K562 (cell line): Measurements from ENCODE around the gene TTC24. TPM values are rescaled to one million over a fixed set of nuclear protein-coding genes. Genes with fewer than 3 reads are reported as not detected.

Experiments
- BHLHE40 ChIP-seq: IDR thresholded peaks from 2 replicates; pipeline ENCODE4 v1.6.1; 2011; ENCODE audit warnings: low read length, improper control_type of control experiment
- CC2D1A ChIP-seq: fragments of 450-650 bp; IDR thresholded peaks from 2 replicates; pipeline ENCODE4 v1.6.1; 2017; ENCODE audit warnings: mild to moderate bottlenecking
- HMGN3 ChIP-seq: IDR thresholded peaks from 2 replicates; pipeline ENCODE4 v1.6.1; 2011; ENCODE audit warnings: borderline replicate concordance, low read depth, mild to moderate bottlenecking, mixed read lengths, low read length; ENCODE audit not compliant: insufficient read length; ENCODE audit errors: extremely low read depth
- RB1 ChIP-seq: fragments of 450-650 bp; IDR thresholded peaks from 2 replicates; pipeline ENCODE4 v1.6.1; 2017; ENCODE audit warnings: low read depth, mild to moderate bottlenecking
- THRAP3 ChIP-seq: fragments of 450-650 bp; IDR thresholded peaks from 2 replicates; pipeline ENCODE4 v1.6.1; 2016; ENCODE audit warnings: mild to moderate bottlenecking, inconsistent platforms, borderline replicate concordance
- polyA plus RNA-seq, 8 experiments: library from polyadenylated mRNA; depleted of rRNA in 4 of 8; stranded (reverse) in 5 of 8; unstranded in 3 of 8; fragments of >200 nt; fragmentation: Nextera tagmentation in 2 of 8; fragmentation: Illumina TruSeq in 1 of 8; extraction: Ambion mirVana in 2 of 8; extraction: Trizol in 1 of 8; gene quantifications; 2 replicates each; pipeline versions ENCODE4 v1.2.1 to v1.2.3, GENCODE V29; 2011 to 2014; ENCODE audit warnings: inconsistent platforms in 1 of 8, missing spikeins in 1 of 8
- total RNA-seq, 7 experiments: library from RNA; depleted of rRNA in 6 of 7; stranded (reverse); fragments of >200 nt in 6 of 7; fragmentation: Illumina TruSeq in 2 of 7; extraction: Trizol in 2 of 7; gene quantifications; 2 replicates each; pipeline versions ENCODE4 v1.2.1 to v1.2.3, GENCODE V29; 2011 to 2021; ENCODE audit warnings: low replicate concordance in 1 of 7
- TF ChIP-seq, protein P1 (sequence below): fragments of 450-650 bp; conservative IDR thresholded peaks from 2 replicates; pipeline ENCODE4 v1.6.1; 2016; ENCODE audit warnings: missing genetic modification characterization, low read depth, mild to moderate bottlenecking, missing compliant biosample characterization, moderate library complexity
- TF ChIP-seq, protein P2 (sequence below): fragments of 450-650 bp; IDR thresholded peaks from 2 replicates; pipeline ENCODE4 v1.6.1; 2016; ENCODE audit warnings: antibody characterized with exemption
- TF ChIP-seq, protein P3 (sequence below), 2 experiments: fragments of 450-650 bp; formaldehyde crosslinking in 1 of 2; IDR thresholded peaks; 2 replicates each; pipeline versions ENCODE4 v1.4.0 to v1.6.1; 2014 to 2020; ENCODE audit warnings: mild to moderate bottlenecking in 2 of 2, borderline replicate concordance in 1 of 2, low read depth in 1 of 2
- TF ChIP-seq, protein P4 (sequence below): fragments of 250-450 bp; sonication (Bioruptor Pico); IDR thresholded peaks from 2 replicates; pipeline ENCODE4 v1.9.0; 2021; ENCODE audit warnings: mild to moderate bottlenecking
- TF ChIP-seq, protein P5 (sequence below): sonication (generic); formaldehyde crosslinking; IDR thresholded peaks from 2 replicates; pipeline ENCODE4 v1.8.0; 2022; ENCODE audit warnings: mild to moderate bottlenecking, low read depth, missing genetic modification reagents
- TF ChIP-seq, protein P6 (sequence below), 3 experiments: IDR thresholded peaks in 2 of 3; conservative IDR thresholded peaks in 1 of 3; 2 replicates each; pipeline ENCODE4 v1.5.1; 2011 to 2012; ENCODE audit warnings: low read length in 3 of 3, mild to moderate bottlenecking in 3 of 3, control low read depth in 2 of 3, improper control_type of control experiment in 1 of 3, inconsistent platforms in 1 of 3, low read depth in 1 of 3, mixed read lengths in 1 of 3, moderate library complexity in 1 of 3; ENCODE audit not compliant: insufficient read depth in 2 of 3

Gene TTC24
- total and polyA plus RNA-seq, 9 of the 15 experiments (the other 6 are each of a cell fraction or from before 2014, with no cell fraction given) = not detected

DNA sequence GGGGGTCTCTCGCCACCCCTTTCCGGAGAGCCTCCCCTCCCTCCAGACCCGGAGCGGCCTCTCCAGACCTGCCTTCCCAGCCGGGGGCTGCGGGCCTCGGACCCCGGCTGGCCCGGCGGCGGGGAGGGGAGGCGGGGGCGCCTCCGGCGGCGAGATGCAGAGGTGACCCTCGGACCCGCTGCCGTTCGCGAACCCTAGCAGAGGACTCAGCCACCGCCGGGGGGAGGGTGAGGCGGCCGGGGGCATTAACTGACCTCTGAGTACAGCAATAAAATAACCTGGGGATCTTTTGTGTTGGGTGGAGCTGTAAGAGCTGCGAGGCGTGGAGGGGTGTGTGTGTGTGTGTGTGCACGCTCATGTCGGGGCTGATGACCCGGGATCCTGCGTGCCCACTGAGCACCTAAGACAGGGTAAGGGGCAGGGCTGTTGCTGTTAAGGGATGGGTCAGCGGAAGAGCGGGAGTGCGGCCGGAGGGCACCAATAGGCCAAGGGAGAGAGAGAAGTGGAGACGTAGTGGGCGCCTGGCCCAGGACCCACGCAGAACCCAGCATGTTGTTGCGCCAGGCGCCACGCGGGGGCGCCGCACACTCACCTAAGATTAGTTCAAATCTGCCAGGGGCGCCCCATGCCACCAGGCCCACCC lies 46.0 kb downstream of the TTC24 start (continued):
- TF ChIP-seq, protein P1, sequence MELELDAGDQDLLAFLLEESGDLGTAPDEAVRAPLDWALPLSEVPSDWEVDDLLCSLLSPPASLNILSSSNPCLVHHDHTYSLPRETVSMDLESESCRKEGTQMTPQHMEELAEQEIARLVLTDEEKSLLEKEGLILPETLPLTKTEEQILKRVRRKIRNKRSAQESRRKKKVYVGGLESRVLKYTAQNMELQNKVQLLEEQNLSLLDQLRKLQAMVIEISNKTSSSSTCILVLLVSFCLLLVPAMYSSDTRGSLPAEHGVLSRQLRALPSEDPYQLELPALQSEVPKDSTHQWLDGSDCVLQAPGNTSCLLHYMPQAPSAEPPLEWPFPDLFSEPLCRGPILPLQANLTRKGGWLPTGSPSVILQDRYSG (tag) = no peak
- TF ChIP-seq, protein P2, sequence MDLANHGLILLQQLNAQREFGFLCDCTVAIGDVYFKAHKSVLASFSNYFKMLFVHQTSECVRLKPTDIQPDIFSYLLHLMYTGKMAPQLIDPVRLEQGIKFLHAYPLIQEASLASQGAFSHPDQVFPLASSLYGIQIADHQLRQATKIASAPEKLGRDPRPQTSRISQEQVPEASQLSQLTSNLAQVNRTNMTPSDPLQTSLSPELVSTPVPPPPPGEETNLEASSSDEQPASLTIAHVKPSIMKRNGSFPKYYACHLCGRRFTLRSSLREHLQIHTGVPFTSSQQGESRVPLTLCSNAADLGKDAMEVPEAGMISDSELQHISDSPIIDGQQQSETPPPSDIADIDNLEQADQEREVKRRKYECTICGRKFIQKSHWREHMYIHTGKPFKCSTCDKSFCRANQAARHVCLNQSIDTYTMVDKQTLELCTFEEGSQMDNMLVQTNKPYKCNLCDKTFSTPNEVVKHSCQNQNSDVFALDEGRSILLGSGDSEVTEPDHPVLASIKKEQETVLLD = peak; percentile 86
- TF ChIP-seq BHLHE40 (no peak), HMGN3 (no peak), THRAP3 (no peak), CC2D1A (peak; percentile 50), RB1 (peak; percentile 62)
- TF ChIP-seq, protein P3, sequence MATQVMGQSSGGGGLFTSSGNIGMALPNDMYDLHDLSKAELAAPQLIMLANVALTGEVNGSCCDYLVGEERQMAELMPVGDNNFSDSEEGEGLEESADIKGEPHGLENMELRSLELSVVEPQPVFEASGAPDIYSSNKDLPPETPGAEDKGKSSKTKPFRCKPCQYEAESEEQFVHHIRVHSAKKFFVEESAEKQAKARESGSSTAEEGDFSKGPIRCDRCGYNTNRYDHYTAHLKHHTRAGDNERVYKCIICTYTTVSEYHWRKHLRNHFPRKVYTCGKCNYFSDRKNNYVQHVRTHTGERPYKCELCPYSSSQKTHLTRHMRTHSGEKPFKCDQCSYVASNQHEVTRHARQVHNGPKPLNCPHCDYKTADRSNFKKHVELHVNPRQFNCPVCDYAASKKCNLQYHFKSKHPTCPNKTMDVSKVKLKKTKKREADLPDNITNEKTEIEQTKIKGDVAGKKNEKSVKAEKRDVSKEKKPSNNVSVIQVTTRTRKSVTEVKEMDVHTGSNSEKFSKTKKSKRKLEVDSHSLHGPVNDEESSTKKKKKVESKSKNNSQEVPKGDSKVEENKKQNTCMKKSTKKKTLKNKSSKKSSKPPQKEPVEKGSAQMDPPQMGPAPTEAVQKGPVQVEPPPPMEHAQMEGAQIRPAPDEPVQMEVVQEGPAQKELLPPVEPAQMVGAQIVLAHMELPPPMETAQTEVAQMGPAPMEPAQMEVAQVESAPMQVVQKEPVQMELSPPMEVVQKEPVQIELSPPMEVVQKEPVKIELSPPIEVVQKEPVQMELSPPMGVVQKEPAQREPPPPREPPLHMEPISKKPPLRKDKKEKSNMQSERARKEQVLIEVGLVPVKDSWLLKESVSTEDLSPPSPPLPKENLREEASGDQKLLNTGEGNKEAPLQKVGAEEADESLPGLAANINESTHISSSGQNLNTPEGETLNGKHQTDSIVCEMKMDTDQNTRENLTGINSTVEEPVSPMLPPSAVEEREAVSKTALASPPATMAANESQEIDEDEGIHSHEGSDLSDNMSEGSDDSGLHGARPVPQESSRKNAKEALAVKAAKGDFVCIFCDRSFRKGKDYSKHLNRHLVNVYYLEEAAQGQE (IDR thresholded peaks at IDR 0.05; ENCODE audit: borderline replicate concordance) = peak; percentile 48; the same call in 1 of the 2 replicates
- TF ChIP-seq, protein P3 (CRISPR knock-in tag; IDR thresholded peaks at IDR 0.05; ENCODE audit: low read depth) = no peak
- TF ChIP-seq, protein P4, sequence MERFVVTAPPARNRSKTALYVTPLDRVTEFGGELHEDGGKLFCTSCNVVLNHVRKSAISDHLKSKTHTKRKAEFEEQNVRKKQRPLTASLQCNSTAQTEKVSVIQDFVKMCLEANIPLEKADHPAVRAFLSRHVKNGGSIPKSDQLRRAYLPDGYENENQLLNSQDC (CRISPR knock-in tag) = no peak
- TF ChIP-seq, protein P5, sequence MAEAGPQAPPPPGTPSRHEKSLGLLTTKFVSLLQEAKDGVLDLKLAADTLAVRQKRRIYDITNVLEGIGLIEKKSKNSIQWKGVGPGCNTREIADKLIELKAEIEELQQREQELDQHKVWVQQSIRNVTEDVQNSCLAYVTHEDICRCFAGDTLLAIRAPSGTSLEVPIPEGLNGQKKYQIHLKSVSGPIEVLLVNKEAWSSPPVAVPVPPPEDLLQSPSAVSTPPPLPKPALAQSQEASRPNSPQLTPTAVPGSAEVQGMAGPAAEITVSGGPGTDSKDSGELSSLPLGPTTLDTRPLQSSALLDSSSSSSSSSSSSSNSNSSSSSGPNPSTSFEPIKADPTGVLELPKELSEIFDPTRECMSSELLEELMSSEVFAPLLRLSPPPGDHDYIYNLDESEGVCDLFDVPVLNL (CRISPR knock-in tag) = 0 out of 2 replicates have a peak, but pooled peaks have one; percentile 6
- TF ChIP-seq, protein P6, sequence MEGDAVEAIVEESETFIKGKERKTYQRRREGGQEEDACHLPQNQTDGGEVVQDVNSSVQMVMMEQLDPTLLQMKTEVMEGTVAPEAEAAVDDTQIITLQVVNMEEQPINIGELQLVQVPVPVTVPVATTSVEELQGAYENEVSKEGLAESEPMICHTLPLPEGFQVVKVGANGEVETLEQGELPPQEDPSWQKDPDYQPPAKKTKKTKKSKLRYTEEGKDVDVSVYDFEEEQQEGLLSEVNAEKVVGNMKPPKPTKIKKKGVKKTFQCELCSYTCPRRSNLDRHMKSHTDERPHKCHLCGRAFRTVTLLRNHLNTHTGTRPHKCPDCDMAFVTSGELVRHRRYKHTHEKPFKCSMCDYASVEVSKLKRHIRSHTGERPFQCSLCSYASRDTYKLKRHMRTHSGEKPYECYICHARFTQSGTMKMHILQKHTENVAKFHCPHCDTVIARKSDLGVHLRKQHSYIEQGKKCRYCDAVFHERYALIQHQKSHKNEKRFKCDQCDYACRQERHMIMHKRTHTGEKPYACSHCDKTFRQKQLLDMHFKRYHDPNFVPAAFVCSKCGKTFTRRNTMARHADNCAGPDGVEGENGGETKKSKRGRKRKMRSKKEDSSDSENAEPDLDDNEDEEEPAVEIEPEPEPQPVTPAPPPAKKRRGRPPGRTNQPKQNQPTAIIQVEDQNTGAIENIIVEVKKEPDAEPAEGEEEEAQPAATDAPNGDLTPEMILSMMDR (IDR thresholded peaks at IDR 0.05 in 2 of 3, conservative IDR thresholded peaks at IDR 0.05 in 1 of 3; ENCODE audit: insufficient read depth in 2 of 3, low read depth in 1 of 3, low read length in 3 of 3) = peak; percentile 77 to 89 (median 82)
